Endothelial cell (in vitro differentiated cells): Measurements from ENCODE around the gene FKBP6. TPM values are rescaled to one million over a fixed set of nuclear protein-coding genes. Genes with fewer than 3 reads are reported as not detected.
A peak's percentile ranks its signal among the peaks of the same experiment; 100 is the strongest.

Source experiments
- DNase-seq: peaks from one replicate; pipeline ENCODE4 v3.0.0; 2021; ENCODE audit warnings: low spot score
- H3K27ac Mint-ChIP-seq: one replicate; pipeline ENCODE4 v1.8.0; 2021; ENCODE audit warnings: mixed read lengths, inconsistent platforms; ENCODE audit not compliant: unreplicated experiment
- H3K27me3 Mint-ChIP-seq: one replicate; pipeline ENCODE4 v1.8.0; 2021; ENCODE audit warnings: mild to moderate bottlenecking, moderate library complexity, mixed read lengths, inconsistent platforms; ENCODE audit not compliant: unreplicated experiment
- H3K36me3 Mint-ChIP-seq: one replicate; pipeline ENCODE4 v1.8.0; 2021; ENCODE audit warnings: mild to moderate bottlenecking, low read depth, mixed read lengths, inconsistent platforms; ENCODE audit not compliant: unreplicated experiment
- H3K4me1 Mint-ChIP-seq: one replicate; pipeline ENCODE4 v1.8.0; 2021; ENCODE audit warnings: mild to moderate bottlenecking, mixed read lengths, inconsistent platforms; ENCODE audit not compliant: unreplicated experiment
- H3K4me3 Mint-ChIP-seq: one replicate; pipeline ENCODE4 v1.8.0; 2021; ENCODE audit warnings: mild to moderate bottlenecking, mixed read lengths, inconsistent platforms; ENCODE audit not compliant: unreplicated experiment
- H3K9me3 Mint-ChIP-seq: one replicate; pipeline ENCODE4 v1.8.0; 2021; ENCODE audit warnings: mixed read lengths, inconsistent platforms; ENCODE audit not compliant: unreplicated experiment
- CTCF ChIP-seq: fragments of 200-600 bp; sonication (generic); IDR thresholded peaks from one replicate; pipeline ENCODE4 v1.5.0; 2021; ENCODE audit warnings: antibody characterized with exemption; ENCODE audit not compliant: unreplicated experiment
- total RNA-seq: library from RNA; stranded (reverse); fragmentation: NEBNext Ultra II Directional; extraction: Animal tissue kit (Norgen Biotek cat#: 25700); gene quantifications from one replicate; pipeline ENCODE4 v1.2.1, GENCODE V29; 2021; ENCODE audit not compliant: unreplicated experiment

FKBP6 gene
- total RNA-seq, 1 donor from 2014 or later: not detected

- Mint-ChIP-seq H3K27ac (peak overlapping the region; percentile 65), H3K9me3 (peaks cover 7% of the 10 kb centered on the region), H3K4me1 (peaks cover 36% of the 10 kb centered on the region), H3K36me3 (peaks cover 4% of the 10 kb centered on the region), H3K4me3 (no peak overlapping the region), H3K27me3 (peaks cover 7% of the 10 kb centered on the region)
- TF ChIP-seq CTCF: no peak
- no peak for DNase-seq
Measured at GRCh38 chr7:73352784-73353183, 24.8 kb downstream of the FKBP6 start.

- Mint-ChIP-seq H3K27me3 (peaks cover 7% of the 10 kb centered on the region), H3K36me3 (peaks cover 4% of the 10 kb centered on the region), H3K27ac (peak overlapping the region; percentile 65), H3K9me3 (peaks cover 7% of the 10 kb centered on the region), H3K4me3 (no peak overlapping the region), H3K4me1 (peaks cover 33% of the 10 kb centered on the region)
- TF ChIP-seq CTCF: no peak
- DNase-seq: no peak
Measured at GRCh38 chr7:73353243-73353642, 25.3 kb downstream of the FKBP6 start.

- no peak for DNase-seq
- peaks cover 31% of the 10 kb centered on the region for H3K4me1 Mint-ChIP-seq
- peaks cover 7% of the 10 kb centered on the region for H3K27me3 Mint-ChIP-seq
- no peak overlapping the region for H3K27ac Mint-ChIP-seq
- H3K9me3 Mint-ChIP-seq: peaks cover 7% of the 10 kb centered on the region
- H3K4me3 Mint-ChIP-seq: no peak overlapping the region
- no peak for TF ChIP-seq CTCF
- H3K36me3 Mint-ChIP-seq: peaks cover 4% of the 10 kb centered on the region
Measured at GRCh38 chr7:73354196-73354595, 26.2 kb downstream of the FKBP6 start.

GRCh38 chr7:73354821-73355220 is 26.9 kb downstream of the FKBP6 start:
- Mint-ChIP-seq H3K9me3 (peaks cover 7% of the 10 kb centered on the region), H3K27ac (no peak overlapping the region), H3K27me3 (peaks cover 11% of the 10 kb centered on the region), H3K4me1 (peaks cover 34% of the 10 kb centered on the region), H3K36me3 (peaks cover 8% of the 10 kb centered on the region), H3K4me3 (no peak overlapping the region)
- no peak for DNase-seq
- TF ChIP-seq CTCF: no peak

GRCh38 chr7:73356159-73356558 is 28.2 kb downstream of the FKBP6 start:
- DNase-seq: no peak
- Mint-ChIP-seq H3K4me1 (peaks cover 29% of the 10 kb centered on the region), H3K4me3 (no peak overlapping the region), H3K36me3 (peaks cover 8% of the 10 kb centered on the region), H3K27me3 (peaks cover 16% of the 10 kb centered on the region), H3K9me3 (peaks cover 7% of the 10 kb centered on the region), H3K27ac (no peak overlapping the region)
- no peak for TF ChIP-seq CTCF
